ENCODE data around the gene NAIF1.
A peak's percentile ranks its signal among the peaks of the same experiment; 100 is the strongest.
"Not testable (repeated sequence)": the region's sequence is repeated elsewhere in the genome, so short reads cannot be mapped to it uniquely, and the experiment has no call there.

Gene NAIF1

GRCh38 chr9:128066713-128067644 lies at the start of gene NAIF1:
TSS of gene NAIF1 (minus strand) at chr9:128067320. CDS start at chr9:128067101, 219 bp downstream.
- DNase-seq = peak; percentile 98 to 99

- no peak for DNase-seq
These were observed 49.3 kb upstream of the NAIF1 start for GRCh38 chr9:128116104-128117083.

- no peak for DNase-seq
These were observed 48.3 kb upstream of the NAIF1 start for GRCh38 chr9:128115187-128116103.

GRCh38 chr9:128114326-128115186 lies 47.4 kb upstream of the NAIF1 start:
- DNase-seq = no peak

GRCh38 chr9:128113526-128114325 lies 46.6 kb upstream of the NAIF1 start:
- DNase-seq = no peak

GRCh38 chr9:128111726-128112125 lies 44.6 kb upstream of the NAIF1 start:
- DNase-seq = not testable (repeated sequence)

- DNase-seq = no peak
These were observed 42.1 kb upstream of the NAIF1 start for GRCh38 chr9:128109050-128109709.

- DNase-seq = no peak
These were observed 41.3 kb upstream of the NAIF1 start for GRCh38 chr9:128108269-128109049.

- no peak for DNase-seq
These were observed 40.5 kb upstream of the NAIF1 start for GRCh38 chr9:128107468-128108268.

- DNase-seq = no peak
These were observed 39.9 kb upstream of the NAIF1 start for GRCh38 chr9:128106940-128107467.

GRCh38 chr9:128106181-128106939 lies 39.2 kb upstream of the NAIF1 start:
- no peak for DNase-seq

GRCh38 chr9:128105538-128106175 lies 38.5 kb upstream of the NAIF1 start:
- no peak for DNase-seq

- DNase-seq = peak; percentile 68 to 88
These were observed 37.1 kb upstream of the NAIF1 start for GRCh38 chr9:128104171-128104618.

- DNase-seq = peak; percentile 21 to 36
These were observed 36.5 kb upstream of the NAIF1 start for GRCh38 chr9:128103589-128103962.

GRCh38 chr9:128102861-128103588 lies 35.9 kb upstream of the NAIF1 start:
- DNase-seq = peak; percentile 18 to 58

GRCh38 chr9:128102196-128102595 lies 35.1 kb upstream of the NAIF1 start:
- DNase-seq = no peak
